K562 (cell line): ENCODE data around the gene EBF4. TPM values are rescaled to one million over a fixed set of nuclear protein-coding genes. Genes with fewer than 3 reads are reported as not detected.

Experiments used
- ATAC-seq: fragments of 200-7000 bp; cut with Tn5 transposase; 3 replicates; pipeline ENCODE4 v1.9.1; 2020; ENCODE audit warnings: moderate library complexity
- BruUV-seq: library from RNA; stranded (reverse); fragments of 400-500 nt; replicated peaks from 2 replicates; lab custom pipeline; 2021; lab: Mats Ljungman, UMichigan
- CTCF ChIA-PET: fragments of 300-600 bp; formaldehyde crosslinking; extraction: SDS; loops from one replicate; lab custom pipeline; 2021; ENCODE audit warnings: low intra/inter-chr PET ratio; lab: Yijun Ruan, JAX
- POLR2A ChIA-PET: fragments of 300-600, 350-650 bp; sonication (Branson Sonifier 250); formaldehyde crosslinking; extraction: SDS; loops from one replicate; lab custom pipeline; 2021; ENCODE audit warnings: antibody characterized with exemption, inconsistent platforms; lab: Yijun Ruan, JAX
- DNase-seq, 4 experiments: peaks; one replicate each; pipeline versions ENCODE4 v3.0.0 to v3.0.0-alpha.2; 2011 to 2018; ENCODE audit warnings: low spot score in 3 of 4, mixed read lengths in 3 of 4; ENCODE audit errors: extremely low read depth in 1 of 4
- FAIRE-seq: peaks from 2 replicates; lab custom pipeline; 2011; peaks lifted over from hg19 to GRCh38; lab: Jason Lieb, UNC
- H2AFZ ChIP-seq: 2 replicates; pipeline ENCODE4 v1.6.0; 2011; ENCODE audit warnings: low read depth, low read length, control low read depth, inconsistent platforms
- H3K27ac ChIP-seq: fragments of 200-600 bp; 3 replicates; pipeline ENCODE4 v1.8.0; 2011; ENCODE audit warnings: low read depth, mild to moderate bottlenecking, control low read depth, inconsistent platforms, low read length, moderate library complexity, mixed read lengths; ENCODE audit errors: extremely low read depth
- H3K27me3 ChIP-seq, 2 experiments: fragments of 300-600 bp in 1 of 2; 2 replicates in 1 of 2; 3 replicates in 1 of 2; pipeline versions ENCODE4 v1.6.0 to v1.8.0; 2011; ENCODE audit warnings: inconsistent platforms in 2 of 2, low read length in 2 of 2, mild to moderate bottlenecking in 1 of 2, mixed read lengths in 1 of 2, moderate library complexity in 1 of 2; ENCODE audit not compliant: control insufficient read depth in 2 of 2, insufficient read depth in 2 of 2
- H3K36me3 ChIP-seq: fragments of 300-600 bp; 3 replicates; pipeline ENCODE4 v1.8.0; 2011; ENCODE audit warnings: mild to moderate bottlenecking, low read length, inconsistent platforms; ENCODE audit not compliant: control insufficient read depth, insufficient read depth
- H3K4me1 ChIP-seq, 2 experiments: fragments of 200-600 bp in 1 of 2; replicated peaks in 1 of 2; 2 replicates in 1 of 2; 3 replicates in 1 of 2; pipeline versions ENCODE4 v1.5.1 to v1.8.0; 2011; ENCODE audit warnings: inconsistent platforms in 2 of 2, low read length in 2 of 2, mild to moderate bottlenecking in 1 of 2, mixed read lengths in 1 of 2, moderate library complexity in 1 of 2; ENCODE audit not compliant: control insufficient read depth in 2 of 2, insufficient read depth in 2 of 2
- H3K4me2 ChIP-seq: 2 replicates; pipeline ENCODE4 v1.6.1; 2011; ENCODE audit warnings: low read length, control low read depth, inconsistent platforms, mixed read lengths; ENCODE audit not compliant: insufficient read depth
- H3K4me3 ChIP-seq: fragments of 200-600 bp; sonication (generic), shearing (Covaris generic); 2 replicates; pipeline ENCODE4 v1.5.1; 2016; ENCODE audit warnings: control low read depth, inconsistent platforms
- H3K79me2 ChIP-seq: fragments of 200-600 bp; 3 replicates; pipeline ENCODE4 v1.8.0; 2011; ENCODE audit warnings: low read length, inconsistent platforms; ENCODE audit not compliant: control insufficient read depth, insufficient read depth
- H3K9ac ChIP-seq, 2 experiments: 2 replicates each; pipeline versions ENCODE4 v1.6.0 to v1.6.1; 2011; ENCODE audit warnings: low read depth in 2 of 2, low read length in 2 of 2, control low read depth in 1 of 2, inconsistent platforms in 1 of 2, mild to moderate bottlenecking in 1 of 2, mixed read lengths in 1 of 2; ENCODE audit not compliant: insufficient read depth in 1 of 2
- H3K9me1 ChIP-seq: one replicate; pipeline ENCODE4 v1.6.0; 2011; ENCODE audit warnings: inconsistent platforms, mild to moderate bottlenecking, low read length, moderate library complexity; ENCODE audit not compliant: control insufficient read depth, insufficient read depth
- H3K9me3 ChIP-seq: replicated peaks from 2 replicates; pipeline ENCODE4 v1.5.1; 2011; ENCODE audit warnings: low read depth, low read length, inconsistent platforms; ENCODE audit not compliant: control insufficient read depth, insufficient read depth
- H4K20me1 ChIP-seq: replicated peaks from 2 replicates; pipeline ENCODE4 v1.6.1; 2011; ENCODE audit warnings: low read length, inconsistent platforms, mixed read lengths; ENCODE audit not compliant: control insufficient read depth, insufficient read depth
- ARID4B ChIP-seq: sonication (generic); formaldehyde crosslinking; IDR thresholded peaks from 2 replicates; pipeline ENCODE4 v1.8.0; 2022; ENCODE audit warnings: mild to moderate bottlenecking, missing genetic modification reagents
- ATF1 ChIP-seq, 2 experiments: fragments of 450-650 bp in 1 of 2; IDR thresholded peaks; 2 replicates each; pipeline ENCODE4 v1.6.1; 2016; ENCODE audit warnings: missing compliant biosample characterization in 1 of 2, missing genetic modification characterization in 1 of 2
- E2F5 ChIP-seq: sonication (generic); formaldehyde crosslinking; IDR thresholded peaks from 2 replicates; pipeline ENCODE4 v1.8.0; 2022; ENCODE audit warnings: mild to moderate bottlenecking, missing genetic modification reagents
- EZH2 ChIP-seq: IDR thresholded peaks from 2 replicates; pipeline ENCODE4 v1.6.1; 2012; ENCODE audit warnings: low read depth, mild to moderate bottlenecking, inconsistent platforms, low read length, borderline replicate concordance
- HMG20B ChIP-seq: fragments of 250-450 bp; sonication (Bioruptor Pico); IDR thresholded peaks from 2 replicates; pipeline ENCODE4 v1.5.0; 2021; ENCODE audit warnings: mild to moderate bottlenecking
- NFIC ChIP-seq: fragments of 450-650 bp; IDR thresholded peaks from 2 replicates; pipeline ENCODE4 v1.6.1; 2017; ENCODE audit warnings: mild to moderate bottlenecking, inconsistent platforms
- NUFIP1 ChIP-seq: fragments of 450-650 bp; IDR thresholded peaks from 2 replicates; pipeline ENCODE4 v1.6.1; 2018; ENCODE audit not compliant: partially characterized antibody
- POLR2B ChIP-seq: fragments of 450-650 bp; IDR thresholded peaks from 2 replicates; pipeline ENCODE4 v1.6.1; 2018; ENCODE audit warnings: low read depth; ENCODE audit not compliant: partially characterized antibody
- RBBP5 ChIP-seq: fragments of 200-600 bp; sonication (generic); IDR thresholded peaks from 2 replicates; pipeline ENCODE4 v1.6.1; 2012; ENCODE audit warnings: borderline replicate concordance, mild to moderate bottlenecking, low read length, control low read depth, inconsistent platforms; ENCODE audit not compliant: insufficient read depth, poor library complexity, severe bottlenecking
- SPI1 ChIP-seq: IDR thresholded peaks from 2 replicates; pipeline ENCODE4 v1.6.1; 2011; ENCODE audit warnings: low read depth, low read length, control low read depth, borderline replicate concordance
- ZFP30 ChIP-seq: fragments of 250-450 bp; sonication (Bioruptor Pico); IDR thresholded peaks from 2 replicates; pipeline ENCODE4 v1.8.0; 2022; ENCODE audit warnings: moderate library complexity, mild to moderate bottlenecking, inconsistent platforms, borderline replicate concordance
- ZNF253 ChIP-seq: fragments of 250-450 bp; sonication (Bioruptor Pico); conservative IDR thresholded peaks from 2 replicates; pipeline ENCODE4 v1.6.1; 2021; ENCODE audit warnings: mild to moderate bottlenecking
- ZNF3 ChIP-seq: fragments of 250-450 bp; sonication (Bioruptor Pico); IDR thresholded peaks from 2 replicates; pipeline ENCODE4 v1.5.0; 2021; ENCODE audit warnings: mild to moderate bottlenecking, moderate library complexity
- ZNF316 ChIP-seq: fragments of 450-650 bp; IDR thresholded peaks from 2 replicates; pipeline ENCODE4 v1.6.1; 2016
- ZNF57 ChIP-seq: fragments of 450-650 bp; formaldehyde crosslinking; IDR thresholded peaks from 2 replicates; pipeline ENCODE4 v1.4.0; 2020; ENCODE audit warnings: mild to moderate bottlenecking, moderate library complexity
- WGBS: fragments of 100-300 bp; shearing (Covaris generic); methylation state at CpG from one replicate; pipeline ENCODE4 v1.1.6; 2016; ENCODE audit warnings: low coverage, mixed read lengths; ENCODE audit not compliant: insufficient coverage; ENCODE audit errors: missing lambda C conversion rate; 5-methylcytosine and 5-hydroxymethylcytosine counted together
- in situ Hi-C: fragments of 300-500 bp; cut with MboI; formaldehyde crosslinking; loops from 4 replicates; pipeline ENCODE4 v1.15.0; 2018; ENCODE audit warnings: inconsistent platforms, mixed read lengths
- intact Hi-C: fragments of 100-400 bp; cut with micrococcal nuclease; formaldehyde crosslinking; loops from 2 replicates; pipeline ENCODE4 v1.14.2; 2022
- polyA plus RNA-seq, 8 experiments: library from polyadenylated mRNA; depleted of rRNA in 4 of 8; stranded (reverse) in 5 of 8; unstranded in 3 of 8; fragments of >200 nt; fragmentation: Nextera tagmentation in 2 of 8; fragmentation: Illumina TruSeq in 1 of 8; extraction: Ambion mirVana in 2 of 8; extraction: Trizol in 1 of 8; gene quantifications; 2 replicates each; pipeline versions ENCODE4 v1.2.1 to v1.2.3, GENCODE V29; 2011 to 2014; ENCODE audit warnings: inconsistent platforms in 1 of 8, missing spikeins in 1 of 8
- total RNA-seq, 7 experiments: library from RNA; depleted of rRNA in 6 of 7; stranded (reverse); fragments of >200 nt in 6 of 7; fragmentation: Illumina TruSeq in 2 of 7; extraction: Trizol in 2 of 7; gene quantifications; 2 replicates each; pipeline versions ENCODE4 v1.2.1 to v1.2.3, GENCODE V29; 2011 to 2021; ENCODE audit warnings: low replicate concordance in 1 of 7

Gene EBF4
- total and polyA plus RNA-seq, 9 of the 15 experiments (the other 6 are each of a cell fraction or from before 2014, with no cell fraction given), result 0.09 TPM; not detected in 8

GRCh38 chr20:2761885-2762284 is 69.3 kb downstream of the EBF4 start:
- no peaks in the 10 kb centered on the region for H4K20me1 ChIP-seq
- H3K36me3 ChIP-seq, result no peaks in the 10 kb centered on the region
- ChIA-PET CTCF (no interaction called here), POLR2A (interaction anchor here (0.9 to 1.1 kb wide), 2 partner anchors 10 to 27 kb away, joined by 3 to 4 read pairs; no protein-coding TSS in a partner anchor)
- WGBS, result 0% methylated on average over 4 of the region's 4 CpGs
- no peak overlapping the region for H3K27ac ChIP-seq
- intact Hi-C loops, result no loop called here
- H3K27me3 ChIP-seq, result peaks cover 0 to 4% of the 10 kb centered on the region in 2 experiments; a peak in 1 of 5 replicates
- H3K9me3 ChIP-seq, result no peaks in the 10 kb centered on the region
- no TSS peak for BruUV-seq
- H3K4me3 ChIP-seq, result no peak overlapping the region
- in situ Hi-C loops, result no loop called here
- H3K79me2 ChIP-seq, result no peaks in the 10 kb centered on the region
- TF ChIP-seq NFIC (no peak), ATF1 (CRISPR knock-in tag; IDR thresholded peaks at IDR 0.05) (no peak), ATF1 (tag; IDR thresholded peaks at IDR 0.05) (no peak), NUFIP1 (no peak), ARID4B (no peak), ZFP30 (CRISPR knock-in tag) (no peak), RBBP5 (no peak), ZNF253 (CRISPR knock-in tag) (no peak), HMG20B (CRISPR knock-in tag) (no peak), ZNF57 (no peak), EZH2 (no peak), ZNF316 (no peak), POLR2B (no peak), SPI1 (no peak), E2F5 (CRISPR knock-in tag) (no peak), ZNF3 (CRISPR knock-in tag) (no peak)
- no peak overlapping the region for H3K4me2 ChIP-seq
- FAIRE-seq (no peak), DNase-seq (no peak), ATAC-seq (no peak)
- no peak overlapping the region for H2AFZ ChIP-seq
- no peaks in the 10 kb centered on the region for H3K9me1 ChIP-seq
- peaks cover 2 to 10% of the 10 kb centered on the region in 2 experiments; a peak in 4 of 5 replicates for H3K4me1 ChIP-seq
- no peak overlapping the region for H3K9ac ChIP-seq
